ENCODE data around the gene SH3RF3. TPM values are rescaled to one million over a fixed set of nuclear protein-coding genes. Genes with fewer than 3 reads are reported as not detected.

SH3RF3 gene
- total and polyA plus RNA-seq, 9 of the 15 experiments (the other 6 are each of a cell fraction or from before 2014, with no cell fraction given): 0.02 TPM; not detected in 8

- Histone ChIP-seq H4K20me1 (replicated peaks; ENCODE audit: control insufficient read depth, insufficient read depth, low read length) (peaks cover 9% of the 10 kb centered on the region; the same call in 1 of the 2 replicates), H3K4me1 (replicated peaks in 1 of 2; ENCODE audit: control insufficient read depth in 2 of 2, insufficient read depth in 2 of 2, low read length in 2 of 2) (no peaks in the 10 kb centered on the region), H3K9me1 (ENCODE audit: control insufficient read depth, insufficient read depth, low read length) (no peaks in the 10 kb centered on the region), H3K9ac (ENCODE audit: insufficient read depth in 1 of 2, low read depth in 2 of 2, low read length in 2 of 2) (no peak overlapping the region), H2AFZ (ENCODE audit: low read depth, low read length) (no peak overlapping the region), H3K9me3 (replicated peaks; ENCODE audit: control insufficient read depth, insufficient read depth, low read depth, low read length) (no peaks in the 10 kb centered on the region), H3K36me3 (ENCODE audit: control insufficient read depth, insufficient read depth, low read length) (no peaks in the 10 kb centered on the region), H3K27ac (ENCODE audit: extremely low read depth, low read depth, low read length) (no peak overlapping the region), H3K4me3 (no peak overlapping the region), H3K79me2 (ENCODE audit: control insufficient read depth, insufficient read depth, low read length) (no peaks in the 10 kb centered on the region), H3K4me2 (ENCODE audit: insufficient read depth, low read length) (no peak overlapping the region), H3K27me3 (ENCODE audit: control insufficient read depth in 2 of 2, insufficient read depth in 2 of 2, low read length in 2 of 2) (peaks cover 9 to 77% of the 10 kb centered on the region in 2 experiments; a peak in 4 of 5 replicates)
- ChIA-PET POLR2A (interaction anchor here (0.8 kb wide), 1 partner anchor 27 kb away, joined by 3 read pairs; no protein-coding TSS in a partner anchor), CTCF (ENCODE audit: low intra/inter-chr PET ratio) (no interaction called here)
- in situ Hi-C loops (cut with MboI) (no loop called here), intact Hi-C loops (cut with micrococcal nuclease) (no loop called here)
- 6% methylated on average over 6 of the region's 6 CpGs for WGBS (ENCODE audit: insufficient coverage, low coverage, missing lambda C conversion rate)
- no peak for FAIRE-seq
- ATAC-seq: no peak
- TF ChIP-seq ZNF584 (CRISPR knock-in tag; IDR thresholded peaks at IDR 0.05; ENCODE audit: low read depth): no peak
- peak in 1 of 3 experiments; percentile 39 for TF ChIP-seq YY1 (IDR thresholded peaks at IDR 0.05; ENCODE audit: borderline replicate concordance in 1 of 3, control insufficient read depth in 1 of 3, extremely low read depth in 1 of 3, insufficient read depth in 3 of 3, insufficient read length in 1 of 3, insufficient replicate concordance in 2 of 3, low read depth in 1 of 3, low read length in 2 of 3)
- no peak for TF ChIP-seq U2AF2 (optimal IDR thresholded peaks at IDR 0.05; ENCODE audit: low read depth, low read length)
- TF ChIP-seq ZFP1 (CRISPR knock-in tag; IDR thresholded peaks at IDR 0.05): no peak
- TF ChIP-seq EHMT2 (IDR thresholded peaks at IDR 0.05): peak; percentile 64; the same call in 1 of the 2 replicates
- TF ChIP-seq STAT6 (CRISPR knock-in tag; IDR thresholded peaks at IDR 0.05): no peak
- peak; percentile 66 for TF ChIP-seq REST (IDR thresholded peaks at IDR 0.05; ENCODE audit: borderline replicate concordance)
- TF ChIP-seq REST (CRISPR knock-in tag; IDR thresholded peaks at IDR 0.05; ENCODE audit: low read depth): no peak
- no TSS peak for BruUV-seq (replicated peaks)
- no peak for DNase-seq (ENCODE audit: extremely low read depth in 1 of 4, low spot score in 3 of 4)
These were observed 275.7 kb downstream of the SH3RF3 start for GRCh38 chr2:109404681-109405080.
